T-helper 9 cell (primary cell): ENCODE data around the gene PXDN.
"Not testable (repeated sequence)": the region's sequence is repeated elsewhere in the genome, so short reads cannot be mapped to it uniquely, and the experiment has no call there.

Source experiments
- DNase-seq: peaks from one replicate; pipeline ENCODE4 v3.0.0-alpha.2; 2020

PXDN gene

DNA sequence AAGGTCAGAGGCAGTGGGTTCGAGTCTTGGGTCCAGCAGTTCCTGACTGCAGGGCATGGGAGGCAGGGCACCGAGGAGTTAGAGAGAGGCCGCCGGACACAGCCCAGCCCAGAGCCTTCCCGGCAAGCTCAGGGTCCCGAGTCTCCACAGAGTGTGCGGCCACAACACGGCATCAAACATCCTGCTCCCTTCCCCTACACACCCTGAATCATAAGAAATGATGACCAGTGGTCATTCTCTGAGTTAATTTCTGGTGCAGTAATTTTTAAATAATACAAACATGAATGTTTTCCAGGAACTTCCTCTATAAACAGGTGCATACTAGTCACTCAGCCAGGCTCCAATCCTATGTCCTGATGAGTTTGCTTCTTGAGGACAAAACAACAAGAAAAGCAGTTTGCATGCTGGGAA is 118.0 kb downstream of the PXDN start:
- DNase-seq = no peak

DNA sequence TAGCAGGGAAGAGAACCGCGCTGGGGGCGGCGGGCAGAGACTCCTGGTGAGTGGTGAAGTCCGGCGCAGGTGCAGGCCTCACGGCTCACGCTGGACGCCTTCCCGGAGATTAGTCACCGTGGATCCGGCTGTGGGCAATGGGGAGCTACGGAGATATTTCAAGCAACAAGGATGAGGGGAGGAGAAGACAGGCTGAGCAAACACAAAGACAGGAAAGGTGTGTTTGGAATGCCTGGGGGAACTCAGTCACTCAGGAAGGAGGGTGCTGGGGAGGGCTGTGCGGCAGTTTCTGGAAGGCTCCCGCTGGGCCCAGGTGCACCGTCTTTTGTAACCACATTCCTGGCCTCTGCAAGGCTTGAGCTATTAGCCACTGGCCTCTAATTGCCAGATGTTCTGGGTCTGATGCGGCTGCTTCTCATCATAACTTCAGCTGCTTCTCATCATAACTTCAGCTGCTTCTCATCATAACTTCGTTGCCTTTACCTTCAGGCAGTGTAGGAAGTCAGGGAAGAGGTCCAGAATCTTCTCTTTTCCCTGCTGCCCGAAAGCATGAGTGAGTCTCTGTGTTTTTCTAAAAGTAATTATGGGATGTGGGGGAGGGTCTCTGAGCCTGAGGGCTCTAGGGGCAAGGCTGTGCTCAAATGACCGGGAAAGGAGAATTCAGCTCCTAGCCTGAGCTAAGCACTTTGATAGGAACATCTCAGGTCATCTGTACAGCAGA is 118.9 kb downstream of the PXDN start:
- DNase-seq = no peak

GRCh38 chr2:1623906-1624445 is 120.3 kb downstream of the PXDN start:
- no peak for DNase-seq

DNA sequence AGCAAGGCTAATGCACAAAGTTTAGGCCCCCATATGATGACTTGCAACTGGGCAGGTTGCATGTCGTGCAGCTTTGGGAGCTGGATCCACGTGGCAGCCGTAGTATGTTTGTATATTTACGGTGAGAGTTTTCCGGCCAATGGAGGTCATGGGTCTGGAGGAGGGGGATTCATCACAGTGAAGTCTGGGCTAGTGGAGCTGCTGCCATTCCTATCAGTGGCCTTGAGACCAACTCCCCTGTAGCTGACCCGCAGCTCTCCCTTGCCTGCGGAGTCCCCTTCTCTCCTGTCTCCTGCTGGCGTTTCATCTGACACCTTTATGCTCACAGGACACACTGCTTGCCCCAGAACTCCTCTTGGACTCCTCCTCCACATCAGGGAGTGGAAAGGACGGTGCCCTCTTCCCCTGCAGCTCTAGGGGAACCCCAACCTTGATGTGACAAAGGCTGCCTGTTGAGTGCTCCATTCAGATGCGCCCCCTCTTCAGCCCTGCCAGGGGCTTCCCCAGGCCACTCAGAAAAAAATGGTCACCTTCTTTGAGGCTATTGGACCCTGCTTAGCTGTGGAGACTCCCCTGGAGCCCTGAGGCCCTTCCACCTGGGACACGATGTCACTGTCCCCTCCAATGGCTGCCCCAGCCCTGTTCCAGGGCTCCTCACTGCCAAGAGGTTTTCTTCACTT is 121.7 kb downstream of the PXDN start:
- DNase-seq = no peak

GRCh38 chr2:1621976-1622375 is 122.3 kb downstream of the PXDN start:
- DNase-seq = not testable (repeated sequence)

DNA sequence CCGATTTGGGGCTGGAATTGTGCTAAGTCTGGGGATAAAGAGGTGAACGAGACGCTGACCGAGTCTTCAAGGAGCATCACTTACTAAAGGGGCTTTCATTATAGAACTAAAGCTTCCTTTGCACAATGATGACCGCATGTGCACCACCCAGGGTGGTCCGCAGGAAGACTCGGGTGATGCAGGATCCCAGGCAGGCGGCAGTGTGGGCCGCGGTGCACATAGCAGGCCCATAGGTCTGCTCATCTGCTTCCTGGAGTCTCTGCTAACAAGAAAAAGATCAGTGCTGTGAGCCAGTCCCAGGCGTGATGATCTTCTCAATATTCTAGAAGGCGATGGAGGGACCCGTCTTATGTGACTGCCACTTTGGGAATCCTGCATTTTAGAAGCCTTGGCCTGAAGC is 122.8 kb downstream of the PXDN start:
- no peak for DNase-seq

DNA sequence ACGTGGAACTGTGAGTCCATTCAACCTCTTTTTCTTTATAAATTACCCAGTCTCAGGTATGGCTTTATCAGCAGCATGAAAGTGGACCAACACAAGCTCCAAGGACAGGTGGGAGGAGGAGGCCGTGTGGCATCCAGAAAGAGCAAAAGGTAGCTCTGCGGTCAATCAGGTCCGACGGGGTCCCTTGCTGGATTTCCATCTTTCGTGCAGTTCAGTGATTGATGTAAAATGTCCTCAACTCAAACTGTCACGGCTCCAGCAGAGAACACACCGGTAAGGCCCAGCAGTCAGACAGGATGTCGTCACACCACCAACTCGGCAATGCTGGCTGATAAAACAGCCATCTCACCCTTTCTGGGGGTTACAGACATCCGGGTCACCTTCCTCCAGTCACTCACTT is 123.3 kb downstream of the PXDN start:
- DNase-seq = no peak

- DNase-seq = no peak
Observed at GRCh38 chr2:1620081-1620480, 124.2 kb downstream of the PXDN start.

- no peak for DNase-seq
Observed at GRCh38 chr2:1619556-1619955, 124.8 kb downstream of the PXDN start.

GRCh38 chr2:1618974-1619373 is 125.3 kb downstream of the PXDN start:
- DNase-seq = no peak

GRCh38 chr2:1618191-1618961 is 125.9 kb downstream of the PXDN start:
- no peak for DNase-seq

- no peak for DNase-seq
Observed at GRCh38 chr2:1617425-1618021, 126.8 kb downstream of the PXDN start.

GRCh38 chr2:1614564-1614963 is 129.8 kb downstream of the PXDN start:
- DNase-seq = no peak

- no peak for DNase-seq
Observed at GRCh38 chr2:1613731-1614354, 130.5 kb downstream of the PXDN start.

- no peak for DNase-seq
Observed at GRCh38 chr2:1613078-1613445, 131.3 kb downstream of the PXDN start.

GRCh38 chr2:1612391-1613077 is 131.8 kb downstream of the PXDN start:
- no peak for DNase-seq

DNA sequence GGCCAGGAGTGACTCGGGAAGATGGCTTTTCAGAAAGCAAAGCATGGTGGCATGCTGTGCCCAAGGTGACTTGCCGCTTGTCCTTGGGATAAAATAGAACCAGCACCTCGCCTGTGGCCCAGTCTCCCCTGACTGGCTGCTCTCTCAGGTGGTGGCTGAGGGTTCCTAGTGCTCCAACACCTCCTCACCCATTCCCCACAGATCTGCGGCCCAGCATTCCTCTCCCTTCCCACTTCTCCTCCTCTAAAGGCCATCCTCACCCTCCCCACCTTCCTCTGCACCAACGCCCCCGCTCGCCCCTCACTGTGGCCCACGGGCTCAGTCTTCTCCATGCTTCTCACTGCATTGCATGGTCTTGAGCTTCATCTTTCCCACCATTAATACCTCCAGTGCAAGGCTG is 132.4 kb downstream of the PXDN start:
- no peak for DNase-seq

GRCh38 chr2:1610096-1610485 is 134.2 kb downstream of the PXDN start:
- DNase-seq = no peak

- no peak for DNase-seq
Observed at GRCh38 chr2:1609485-1610095, 134.7 kb downstream of the PXDN start.

GRCh38 chr2:1609040-1609439 is 135.3 kb downstream of the PXDN start:
- DNase-seq = no peak

DNA sequence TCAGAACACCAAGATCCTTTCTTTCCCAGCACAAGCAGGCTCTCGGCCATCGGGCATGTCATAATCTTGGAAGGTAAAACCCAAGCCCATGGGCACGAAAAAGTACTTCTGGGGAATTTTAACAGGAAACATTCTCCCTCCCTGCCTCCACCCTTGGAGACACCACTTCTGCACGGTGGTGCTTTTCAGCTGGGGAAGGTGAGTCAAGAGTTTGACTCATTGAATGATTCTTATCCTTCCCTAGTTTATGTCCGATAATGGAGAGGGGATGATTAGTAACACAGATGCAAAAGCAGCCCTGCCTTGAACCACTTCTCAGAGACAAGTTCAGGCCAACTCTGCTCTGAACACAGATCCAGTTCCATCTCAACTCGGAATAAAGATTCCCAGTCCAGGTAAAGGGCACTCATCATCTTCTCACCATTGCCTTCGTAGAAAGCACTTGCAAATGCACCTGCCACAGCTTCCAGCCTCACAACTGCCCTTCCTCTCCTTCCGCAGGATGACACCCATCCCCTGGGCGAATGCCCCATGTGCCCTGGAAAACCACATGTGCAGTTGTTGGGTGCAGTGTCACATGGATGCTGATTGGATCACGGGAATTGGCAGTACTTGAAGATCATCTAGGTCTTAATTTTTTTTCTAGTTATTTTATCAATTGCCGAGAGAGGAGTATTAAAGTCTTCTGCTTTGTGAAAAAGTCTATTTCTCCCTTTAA is 136.2 kb downstream of the PXDN start:
- DNase-seq = no peak
